GM12864 (cell line): Measurements from ENCODE around the gene ONECUT1.

Experiments used
- DNase-seq: peaks from one replicate; pipeline ENCODE4 v3.0.0-alpha.2; 2011; ENCODE audit warnings: low read depth
- H3K4me3 ChIP-seq: 2 replicates; pipeline ENCODE4 v1.5.1; 2011; ENCODE audit warnings: mild to moderate bottlenecking, low read depth, low read length, control low read depth
- CTCF ChIP-seq: IDR thresholded peaks from 2 replicates; pipeline ENCODE4 v1.5.1; 2011; ENCODE audit warnings: low read depth, mild to moderate bottlenecking, moderate library complexity, low read length, control low read depth, inconsistent platforms; ENCODE audit errors: missing control alignments

Gene ONECUT1

DNA sequence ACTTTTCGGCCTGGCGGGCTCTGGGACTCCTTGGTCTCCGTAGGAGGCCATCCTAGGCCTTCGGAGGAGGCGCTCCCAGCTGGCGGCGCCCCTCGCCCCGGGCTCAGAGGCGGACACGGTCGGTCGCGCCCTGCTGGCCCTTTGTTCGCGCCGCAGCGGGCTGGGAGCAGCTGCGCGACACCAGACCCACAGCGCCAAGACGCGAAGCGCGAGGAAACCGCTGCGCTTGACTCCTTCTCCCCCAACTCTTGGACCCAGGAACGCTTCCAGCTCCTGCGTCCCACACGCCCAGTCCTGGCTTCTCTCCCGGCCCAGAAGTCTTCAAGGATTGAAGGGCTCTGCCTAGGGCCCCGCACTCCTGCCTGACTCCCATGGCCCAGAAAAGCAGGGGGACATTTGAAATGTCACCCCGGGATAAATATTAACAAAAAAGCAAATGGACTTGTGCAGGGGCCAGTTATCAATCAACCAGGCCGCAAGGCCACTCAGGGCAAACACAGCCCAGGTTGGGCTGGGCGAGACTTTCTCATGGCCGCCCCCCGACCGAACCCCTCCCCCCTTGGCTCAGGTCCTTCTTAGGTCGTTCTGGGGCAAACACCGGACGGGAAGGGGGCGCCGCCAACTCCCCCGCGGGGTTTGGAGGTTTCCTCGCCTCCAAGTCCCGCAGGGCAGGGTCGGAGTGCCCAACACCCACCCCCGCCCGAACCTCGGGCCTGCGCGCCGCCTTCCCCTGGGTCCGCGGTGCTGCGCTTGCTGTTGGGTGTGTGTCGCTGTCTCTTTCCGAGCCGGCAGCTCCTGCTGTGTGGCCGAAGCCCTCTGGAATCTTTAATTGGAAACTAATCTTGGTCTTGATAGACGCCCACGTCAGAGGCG, 5.1 kb downstream of the ONECUT1 start:
- no peak overlapping the region for H3K4me3 ChIP-seq
- TF ChIP-seq CTCF = no peak
- DNase-seq = no peak

- peak; percentile 50 for TF ChIP-seq CTCF
- no peak overlapping the region for H3K4me3 ChIP-seq
- no peak for DNase-seq
Measured at GRCh38 chr15:52783929-52784798, 6.0 kb downstream of the ONECUT1 start.

DNA sequence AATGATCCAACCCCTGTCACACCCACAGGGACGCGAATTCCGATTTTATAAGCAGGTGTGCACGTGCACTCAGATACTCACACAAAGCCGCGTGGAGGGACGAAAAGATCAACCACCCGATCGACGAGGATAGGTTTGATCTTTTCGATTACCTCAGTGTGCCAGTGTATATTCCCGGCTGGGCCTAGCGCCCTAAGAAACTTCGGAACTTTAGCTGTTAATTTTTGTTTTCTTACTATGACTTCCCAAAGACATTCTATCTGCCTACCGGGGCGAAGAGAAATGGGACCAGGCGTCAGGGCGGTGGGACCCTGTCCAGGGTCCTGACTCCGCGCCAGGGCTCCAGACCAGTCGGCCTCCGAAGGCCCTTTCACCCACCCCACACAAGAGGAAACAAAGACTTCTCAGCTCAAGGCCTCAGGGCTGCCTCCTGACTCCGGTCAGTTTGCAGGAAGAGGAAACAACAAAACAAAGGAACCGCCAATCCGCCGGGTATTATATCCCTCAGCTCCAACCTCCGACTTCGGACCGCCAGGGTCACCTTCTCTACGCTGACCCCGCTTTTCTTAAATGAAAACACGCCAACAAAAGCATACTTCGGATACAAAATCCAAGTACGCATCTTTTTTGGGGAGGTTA, 6.8 kb downstream of the ONECUT1 start:
- no peak for DNase-seq
- H3K4me3 ChIP-seq = no peak overlapping the region
- no peak for TF ChIP-seq CTCF

DNA sequence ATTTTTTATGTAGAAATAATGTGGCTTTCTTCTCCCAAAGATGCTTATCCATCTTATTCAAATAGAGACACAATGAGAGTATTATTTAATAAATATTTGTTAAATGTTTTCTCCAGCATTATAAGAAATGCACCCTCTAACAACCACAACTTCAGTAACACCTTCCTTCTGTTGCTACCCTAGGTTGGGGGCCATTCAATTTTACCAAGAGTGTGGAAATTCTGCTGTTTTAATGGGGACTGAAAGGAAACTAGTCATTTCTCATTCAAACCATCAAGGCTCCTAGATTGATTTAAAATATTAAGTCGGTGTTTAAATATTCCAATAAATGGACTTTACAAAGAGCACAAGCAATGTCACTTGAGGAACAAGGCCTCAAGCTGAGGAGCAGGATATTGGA, 7.6 kb downstream of the ONECUT1 start:
- no peak for TF ChIP-seq CTCF
- no peak for DNase-seq
- H3K4me3 ChIP-seq = no peak overlapping the region

DNA sequence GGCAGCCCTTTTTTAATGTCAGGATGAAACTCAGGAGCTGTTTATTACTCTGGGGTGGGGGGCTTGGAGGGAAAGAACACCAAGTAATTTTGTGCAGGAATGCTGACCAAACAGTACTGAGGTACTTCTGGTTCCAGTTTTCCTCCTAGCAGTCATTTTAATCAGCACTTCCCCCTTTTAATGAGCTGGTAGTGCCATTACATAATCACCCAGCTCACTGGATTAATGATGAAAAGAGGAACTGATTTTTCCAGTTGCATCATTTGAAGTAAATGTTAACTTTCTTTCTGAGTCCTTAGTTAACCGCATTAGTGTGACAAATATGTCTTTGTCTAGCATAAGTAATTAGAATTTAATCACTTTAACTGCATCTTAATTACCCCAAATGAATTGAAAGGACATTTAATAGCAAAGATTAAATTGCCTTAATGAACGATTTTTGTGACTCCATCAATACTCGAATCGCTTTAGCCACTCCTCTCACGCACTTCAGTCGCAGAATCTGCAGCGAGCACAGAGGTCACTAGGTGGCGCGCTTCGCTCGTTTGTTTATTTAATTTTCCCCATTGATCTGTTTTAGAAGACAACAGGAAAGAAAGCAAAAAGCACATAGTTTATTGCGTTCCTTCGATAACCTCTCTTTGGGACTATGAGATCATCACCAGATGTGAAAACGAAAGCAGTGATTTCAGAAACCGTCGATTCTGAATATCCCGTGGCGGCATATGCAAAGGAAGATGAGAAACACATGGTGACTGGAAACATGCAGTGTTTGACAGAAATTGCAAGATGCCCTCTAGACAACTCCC, 9.8 kb downstream of the ONECUT1 start:
- peak overlapping the region; percentile 18; the same call in 1 of the 2 replicates for H3K4me3 ChIP-seq
- DNase-seq = peak; percentile 15

More for the DNA sequence above, 9.8 kb downstream of the ONECUT1 start:
- peak; percentile 85 for TF ChIP-seq CTCF
